Measurements from ENCODE around the gene YY1AP1. TPM values are rescaled to one million over a fixed set of nuclear protein-coding genes. Genes with fewer than 3 reads are reported as not detected.
"Not testable (repeated sequence)": the region's sequence is repeated elsewhere in the genome, so short reads cannot be mapped to it uniquely, and the experiment has no call there.

The YY1AP1 gene
- total RNA-seq, 4 donors from 2014 or later = 84.0 to 198 (median 92.1) TPM

GRCh38 chr1:155669233-155670162, 19.1 kb downstream of the YY1AP1 start:
- peaks cover 0 to 8% (median 4%) of the 10 kb centered on the region in 4 donors for H3K4me1 ChIP-seq
- no peak for DNase-seq
- in situ Hi-C loops (cut with MboI; ENCODE audit: low pct_ligation_motif_present in 1 of 4, low pct_unique_long_range_greater_than_20kb in 1 of 4, low sequenced_read_pairs in 3 of 4) = no loop called here
- no peak overlapping the region for H3K4me3 ChIP-seq
- peaks cover 0 to 88% (median 41%) of the 10 kb centered on the region in 4 donors for H3K36me3 ChIP-seq
- TF ChIP-seq POLR2A (IDR thresholded peaks at IDR 0.05) (no peak), EP300 (IDR thresholded peaks at IDR 0.05; ENCODE audit: low read depth) (no peak), CTCF (IDR thresholded peaks at IDR 0.05) (no peak), POLR2AphosphoS5 (IDR thresholded peaks at IDR 0.05) (no peak)
- H3K27me3 ChIP-seq = no peaks in the 10 kb centered on the region
- WGBS, 2 donors (ENCODE audit: low coverage in 1 of 2) = 87 to 88% methylated on average over 4 to 5 of the region's 5 CpGs
- intact Hi-C loops (cut with DNase I; ENCODE audit: low total_unique reads) = no loop called here
- H3K27ac ChIP-seq = peak overlapping the region in 2 of 4 donors; percentile 30 to 34
- H3K9me3 ChIP-seq = no peaks in the 10 kb centered on the region

- DNase-seq; intact Hi-C loops (cut with DNase I; ENCODE audit: low total_unique reads); in situ Hi-C loops (cut with MboI; ENCODE audit: low pct_ligation_motif_present in 1 of 4, low pct_unique_long_range_greater_than_20kb in 1 of 4, low sequenced_read_pairs in 3 of 4); H3K27ac ChIP-seq; H3K4me1 ChIP-seq; H3K27me3 ChIP-seq; H3K9me3 ChIP-seq; H3K4me3 ChIP-seq: not testable (repeated sequence)
- peaks cover 0 to 72% (median 32%) of the 10 kb centered on the region in 4 donors for H3K36me3 ChIP-seq
- 80 to 98% methylated on average over 2 to 4 of the region's 4 CpGs for WGBS, 2 donors (ENCODE audit: low coverage in 1 of 2)
Observed at GRCh38 chr1:155661239-155661638, 27.3 kb downstream of the YY1AP1 start.

GRCh38 chr1:155657463-155657862, 31.1 kb downstream of the YY1AP1 start:
- no peak for DNase-seq
- no peak overlapping the region for H3K27ac ChIP-seq
- H3K9me3 ChIP-seq = no peaks in the 10 kb centered on the region
- peaks cover 0 to 38% (median 17%) of the 10 kb centered on the region in 4 donors for H3K36me3 ChIP-seq
- H3K4me3 ChIP-seq = no peak overlapping the region
- no peaks in the 10 kb centered on the region for H3K4me1 ChIP-seq
- in situ Hi-C loops (cut with MboI; ENCODE audit: low pct_ligation_motif_present in 1 of 4, low pct_unique_long_range_greater_than_20kb in 1 of 4, low sequenced_read_pairs in 3 of 4) (no loop called here), intact Hi-C loops (cut with DNase I; ENCODE audit: low total_unique reads) (no loop called here)
- TF ChIP-seq POLR2A (IDR thresholded peaks at IDR 0.05) (no peak), EP300 (IDR thresholded peaks at IDR 0.05; ENCODE audit: low read depth) (no peak), POLR2AphosphoS5 (IDR thresholded peaks at IDR 0.05) (no peak), CTCF (IDR thresholded peaks at IDR 0.05) (no peak)
- WGBS, 2 donors (ENCODE audit: low coverage in 1 of 2) = 78% methylated on average over 2 of the region's 2 CpGs; no CpG with 5 or more reads in 1 of the 2 donors
- H3K27me3 ChIP-seq = no peaks in the 10 kb centered on the region

GRCh38 chr1:155652951-155653350, 35.6 kb downstream of the YY1AP1 start:
- no peaks in the 10 kb centered on the region for H3K36me3 ChIP-seq
- in situ Hi-C loops (cut with MboI; ENCODE audit: low pct_ligation_motif_present in 1 of 4, low pct_unique_long_range_greater_than_20kb in 1 of 4, low sequenced_read_pairs in 3 of 4) = no loop called here
- intact Hi-C loops (cut with DNase I; ENCODE audit: low total_unique reads) = no loop called here
- no peak overlapping the region for H3K27ac ChIP-seq
- no peak for TF ChIP-seq CTCF (IDR thresholded peaks at IDR 0.05)
- TF ChIP-seq POLR2A (IDR thresholded peaks at IDR 0.05) = no peak
- no peak for TF ChIP-seq POLR2AphosphoS5 (IDR thresholded peaks at IDR 0.05)
- no peak for TF ChIP-seq EP300 (IDR thresholded peaks at IDR 0.05; ENCODE audit: low read depth)
- DNase-seq = no peak
- no peak overlapping the region for H3K4me3 ChIP-seq
- H3K27me3 ChIP-seq = no peaks in the 10 kb centered on the region
- 60 to 86% methylated on average over 2 to 3 of the region's 3 CpGs for WGBS, 2 donors (ENCODE audit: low coverage in 1 of 2)
- H3K4me1 ChIP-seq = peaks cover 0 to 5% (median 2%) of the 10 kb centered on the region in 4 donors
- H3K9me3 ChIP-seq = no peaks in the 10 kb centered on the region
